Neural progenitor cell (in vitro differentiated cells): ENCODE results near the gene HIVEP2. TPM values are rescaled to one million over a fixed set of nuclear protein-coding genes. Genes with fewer than 3 reads are reported as not detected.

Experiments used
- DNase-seq: peaks from one replicate; pipeline ENCODE4 v3.0.0-alpha.2; 2016; ENCODE audit warnings: low spot score
- H2AFZ ChIP-seq: fragments of 200-600 bp; sonication (generic); replicated peaks from 2 replicates; pipeline ENCODE4 v1.6.1; 2016; ENCODE audit warnings: antibody characterized with exemption
- H3F3A ChIP-seq: fragments of 200-600 bp; sonication (generic); 2 replicates; pipeline ENCODE4 v1.6.1; 2016; ENCODE audit warnings: antibody characterized with exemption, low read depth
- H3K27ac ChIP-seq: fragments of 200-600 bp; sonication (generic); 2 replicates; pipeline ENCODE4 v1.5.1; 2016; ENCODE audit warnings: mild to moderate bottlenecking
- H3K27me3 ChIP-seq: fragments of 200-600 bp; sonication (generic); 2 replicates; pipeline ENCODE4 v1.6.1; 2016; ENCODE audit warnings: mild to moderate bottlenecking, moderate library complexity
- H3K36me3 ChIP-seq: fragments of 200-600 bp; sonication (generic); 2 replicates; pipeline ENCODE4 v1.5.1; 2016
- H3K4me1 ChIP-seq: fragments of 200-600 bp; sonication (generic); 2 replicates; pipeline ENCODE4 v1.6.1; 2016; ENCODE audit warnings: mixed run types
- H3K4me2 ChIP-seq: fragments of 200-600 bp; sonication (generic); 2 replicates; pipeline ENCODE4 v1.6.1; 2016
- H3K4me3 ChIP-seq: fragments of 200-600 bp; sonication (generic); 2 replicates; pipeline ENCODE4 v1.5.1; 2016
- H3K79me2 ChIP-seq: fragments of 200-600 bp; sonication (generic); 2 replicates; pipeline ENCODE4 v1.6.1; 2016; ENCODE audit warnings: low read depth
- H3K9ac ChIP-seq: fragments of 200-600 bp; sonication (generic); 2 replicates; pipeline ENCODE4 v1.6.1; 2016
- H3K9me3 ChIP-seq: fragments of 200-600 bp; sonication (generic); 2 replicates; pipeline ENCODE4 v1.5.1; 2016; ENCODE audit warnings: low read depth
- H4K20me1 ChIP-seq: fragments of 200-600 bp; sonication (generic); 2 replicates; pipeline ENCODE4 v1.6.1; 2016; ENCODE audit warnings: low read depth
- H3K27ac Mint-ChIP-seq: 3 replicates; pipeline ENCODE4 v1.8.0; 2021; ENCODE audit warnings: mixed read lengths
- H3K27me3 Mint-ChIP-seq: 2 replicates; pipeline ENCODE4 v1.8.0; 2022; ENCODE audit warnings: low read depth, mild to moderate bottlenecking, inconsistent platforms, moderate library complexity, mixed read lengths; ENCODE audit not compliant: insufficient read depth
- H3K36me3 Mint-ChIP-seq: 3 replicates; pipeline ENCODE4 v1.8.0; 2021; ENCODE audit warnings: mixed read lengths
- H3K4me1 Mint-ChIP-seq: 3 replicates; pipeline ENCODE4 v1.8.0; 2021; ENCODE audit warnings: mixed read lengths
- H3K4me3 Mint-ChIP-seq: 3 replicates; pipeline ENCODE4 v1.8.0; 2021; ENCODE audit warnings: mild to moderate bottlenecking, moderate library complexity, mixed read lengths
- H3K9me3 Mint-ChIP-seq: 3 replicates; pipeline ENCODE4 v1.8.0; 2020; ENCODE audit warnings: mixed read lengths
- EZH2 ChIP-seq: fragments of 200-600 bp; sonication (generic); IDR thresholded peaks from 2 replicates; pipeline ENCODE4 v1.6.1; 2017; ENCODE audit warnings: antibody characterized with exemption, mild to moderate bottlenecking, moderate library complexity
- EZH2phosphoT487 ChIP-seq: fragments of 200-600 bp; sonication (generic); IDR thresholded peaks from 2 replicates; pipeline ENCODE4 v1.6.1; 2017; ENCODE audit warnings: antibody characterized with exemption
- total RNA-seq: library from RNA; depleted of rRNA; stranded (reverse); fragments of >200 nt; gene quantifications from 2 replicates; pipeline ENCODE4 v1.2.3, GENCODE V29; 2015; ENCODE audit warnings: low replicate concordance
- TF ChIP-seq, protein P1 (sequence below): fragments of 200-600 bp; sonication (generic); IDR thresholded peaks from 2 replicates; pipeline ENCODE4 v1.5.1; 2017; ENCODE audit warnings: antibody characterized with exemption, mild to moderate bottlenecking

HIVEP2 gene
- total RNA-seq, 1 donor from 2014 or later: 2.1 TPM

DNA sequence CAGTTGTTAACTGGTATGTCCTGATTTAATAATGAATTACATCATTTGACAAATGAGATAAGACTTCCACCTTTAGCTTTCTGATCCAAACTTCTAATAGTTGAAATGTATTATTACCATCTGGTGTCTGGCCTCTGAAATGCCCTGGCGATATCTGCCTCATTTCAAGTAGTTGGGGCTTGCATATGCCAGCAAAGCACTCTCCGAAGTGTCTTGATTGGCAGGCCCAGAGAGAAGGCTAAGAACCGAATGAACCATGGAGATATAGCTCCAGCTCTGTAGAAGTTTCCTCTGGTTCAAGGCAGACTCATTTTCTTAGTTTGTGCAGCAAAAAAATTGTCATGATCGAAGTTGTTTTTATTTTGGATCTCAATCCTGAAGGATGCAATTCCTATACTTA lies 13.4 kb upstream of the HIVEP2 start:
- Histone ChIP-seq H3K9ac (no peak overlapping the region), H3K4me2 (no peak overlapping the region), H3K27ac (no peak overlapping the region), H2AFZ (no peak overlapping the region), H3F3A (no peaks in the 10 kb centered on the region), H3K27me3 (no peaks in the 10 kb centered on the region), H3K36me3 (no peaks in the 10 kb centered on the region), H3K4me1 (no peaks in the 10 kb centered on the region), H3K9me3 (no peaks in the 10 kb centered on the region), H3K4me3 (no peak overlapping the region), H3K79me2 (no peaks in the 10 kb centered on the region), H4K20me1 (no peaks in the 10 kb centered on the region)
- Mint-ChIP-seq H3K9me3 (no peaks in the 10 kb centered on the region), H3K36me3 (no peaks in the 10 kb centered on the region), H3K4me1 (no peaks in the 10 kb centered on the region), H3K27ac (no peak overlapping the region), H3K27me3 (no peaks in the 10 kb centered on the region), H3K4me3 (no peak overlapping the region)
- no peak for DNase-seq
- TF ChIP-seq EZH2phosphoT487 (no peak), EZH2 (no peak)
- TF ChIP-seq, protein P1, sequence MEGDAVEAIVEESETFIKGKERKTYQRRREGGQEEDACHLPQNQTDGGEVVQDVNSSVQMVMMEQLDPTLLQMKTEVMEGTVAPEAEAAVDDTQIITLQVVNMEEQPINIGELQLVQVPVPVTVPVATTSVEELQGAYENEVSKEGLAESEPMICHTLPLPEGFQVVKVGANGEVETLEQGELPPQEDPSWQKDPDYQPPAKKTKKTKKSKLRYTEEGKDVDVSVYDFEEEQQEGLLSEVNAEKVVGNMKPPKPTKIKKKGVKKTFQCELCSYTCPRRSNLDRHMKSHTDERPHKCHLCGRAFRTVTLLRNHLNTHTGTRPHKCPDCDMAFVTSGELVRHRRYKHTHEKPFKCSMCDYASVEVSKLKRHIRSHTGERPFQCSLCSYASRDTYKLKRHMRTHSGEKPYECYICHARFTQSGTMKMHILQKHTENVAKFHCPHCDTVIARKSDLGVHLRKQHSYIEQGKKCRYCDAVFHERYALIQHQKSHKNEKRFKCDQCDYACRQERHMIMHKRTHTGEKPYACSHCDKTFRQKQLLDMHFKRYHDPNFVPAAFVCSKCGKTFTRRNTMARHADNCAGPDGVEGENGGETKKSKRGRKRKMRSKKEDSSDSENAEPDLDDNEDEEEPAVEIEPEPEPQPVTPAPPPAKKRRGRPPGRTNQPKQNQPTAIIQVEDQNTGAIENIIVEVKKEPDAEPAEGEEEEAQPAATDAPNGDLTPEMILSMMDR: no peak

DNA sequence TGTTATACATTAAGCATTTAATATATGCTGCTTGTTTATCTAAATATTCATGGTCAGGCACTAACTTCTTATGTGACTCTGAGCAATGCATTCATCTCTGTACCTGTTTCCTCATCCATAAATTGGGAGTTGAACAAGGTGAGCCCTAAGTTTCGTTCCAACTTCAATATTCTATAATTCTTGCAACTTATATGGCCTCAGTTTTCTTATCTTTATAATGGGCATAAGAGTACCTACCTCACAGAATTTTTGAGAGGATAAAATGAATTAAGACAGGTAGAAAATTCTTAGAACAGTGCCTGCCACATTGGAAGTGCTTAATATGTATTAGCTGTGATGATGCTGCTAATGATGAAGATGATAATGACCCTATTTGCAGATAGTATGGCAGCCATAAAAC lies 11.8 kb upstream of the HIVEP2 start:
- no peaks in the 10 kb centered on the region for H3K4me1 ChIP-seq
- Mint-ChIP-seq H3K9me3 (no peaks in the 10 kb centered on the region), H3K27me3 (no peaks in the 10 kb centered on the region), H3K4me1 (no peaks in the 10 kb centered on the region), H3K4me3 (no peak overlapping the region), H3K36me3 (no peaks in the 10 kb centered on the region), H3K27ac (no peak overlapping the region)
- H3K36me3 ChIP-seq: no peaks in the 10 kb centered on the region
- no peaks in the 10 kb centered on the region for H3K9me3 ChIP-seq
- no peak overlapping the region for H3K9ac ChIP-seq
- no peaks in the 10 kb centered on the region for H3K27me3 ChIP-seq
- no peaks in the 10 kb centered on the region for H4K20me1 ChIP-seq
- H3F3A ChIP-seq: no peaks in the 10 kb centered on the region
- H3K4me2 ChIP-seq: no peak overlapping the region
- no peak for TF ChIP-seq EZH2phosphoT487
- TF ChIP-seq, protein P1: no peak
- TF ChIP-seq EZH2: no peak
- no peak overlapping the region for H3K4me3 ChIP-seq
- no peak for DNase-seq
- no peak overlapping the region for H2AFZ ChIP-seq
- H3K27ac ChIP-seq: no peak overlapping the region
- H3K79me2 ChIP-seq: no peaks in the 10 kb centered on the region

DNA sequence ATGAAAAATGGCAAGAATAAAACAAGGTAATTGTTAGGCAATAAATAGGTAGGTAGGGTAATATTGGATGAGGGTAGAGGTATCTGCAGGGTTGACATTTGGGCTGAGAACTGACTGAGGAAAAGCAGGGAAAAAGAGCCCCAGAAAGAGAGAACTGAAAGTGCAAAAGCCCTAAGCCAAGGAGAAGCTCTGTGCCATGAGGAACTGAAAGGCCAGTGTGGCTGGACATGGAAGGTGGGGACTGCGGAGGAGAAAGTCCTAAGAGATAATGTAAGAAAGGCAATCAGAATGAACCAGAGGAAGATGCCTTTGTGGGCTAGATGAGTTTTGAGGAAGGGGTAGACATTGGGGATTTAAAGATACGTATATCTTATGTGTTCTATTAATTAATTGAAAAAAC lies 9.9 kb upstream of the HIVEP2 start:
- H3K4me3 ChIP-seq: no peak overlapping the region
- no peak overlapping the region for H3K9ac ChIP-seq
- no peaks in the 10 kb centered on the region for H3K36me3 ChIP-seq
- H3K9me3 ChIP-seq: no peaks in the 10 kb centered on the region
- TF ChIP-seq EZH2phosphoT487 (no peak), EZH2 (no peak)
- TF ChIP-seq, protein P1: no peak
- Mint-ChIP-seq H3K9me3 (no peaks in the 10 kb centered on the region), H3K36me3 (no peaks in the 10 kb centered on the region), H3K4me3 (no peak overlapping the region), H3K27me3 (no peaks in the 10 kb centered on the region), H3K27ac (no peak overlapping the region), H3K4me1 (no peaks in the 10 kb centered on the region)
- no peak for DNase-seq
- no peak overlapping the region for H3K4me2 ChIP-seq
- H3K27ac ChIP-seq: no peak overlapping the region
- H2AFZ ChIP-seq: no peak overlapping the region
- no peaks in the 10 kb centered on the region for H3K27me3 ChIP-seq
- no peaks in the 10 kb centered on the region for H3K79me2 ChIP-seq
- no peaks in the 10 kb centered on the region for H4K20me1 ChIP-seq
- no peaks in the 10 kb centered on the region for H3F3A ChIP-seq
- H3K4me1 ChIP-seq: no peaks in the 10 kb centered on the region
